Neuronal stem cell (in vitro differentiated cells): ENCODE data around the gene RALGDS.

Source experiments
- DNase-seq: peaks from one replicate; pipeline ENCODE4 v3.0.0-alpha.2; 2013; ENCODE audit warnings: low spot score
- H2AFZ ChIP-seq: one replicate; pipeline ENCODE4 v1.6.1; 2013; ENCODE audit warnings: mild to moderate bottlenecking, low read length, inconsistent platforms
- H2AK5ac ChIP-seq: 2 replicates; pipeline ENCODE4 v1.6.1; 2013; ENCODE audit warnings: low read depth, mild to moderate bottlenecking, inconsistent platforms, low read length, moderate library complexity, mixed read lengths
- H2BK120ac ChIP-seq: 2 replicates; pipeline ENCODE4 v1.6.1; 2013; ENCODE audit warnings: low read depth, mild to moderate bottlenecking, inconsistent platforms, low read length, moderate library complexity, mixed read lengths
- H2BK12ac ChIP-seq: one replicate; pipeline ENCODE4 v1.6.1; 2013; ENCODE audit warnings: low read length, inconsistent platforms
- H2BK15ac ChIP-seq: 2 replicates; pipeline ENCODE4 v1.6.1; 2013; ENCODE audit warnings: mild to moderate bottlenecking, low read length, inconsistent platforms, mixed read lengths
- H2BK5ac ChIP-seq: one replicate; pipeline ENCODE4 v1.6.1; 2013; ENCODE audit warnings: inconsistent platforms, mild to moderate bottlenecking, low read length, moderate library complexity
- H3K14ac ChIP-seq: one replicate; pipeline ENCODE4 v1.6.1; 2013; ENCODE audit warnings: low read length, inconsistent platforms
- H3K18ac ChIP-seq: 2 replicates; pipeline ENCODE4 v1.6.1; 2013; ENCODE audit warnings: low read length, inconsistent platforms
- H3K23ac ChIP-seq: 2 replicates; pipeline ENCODE4 v1.6.1; 2013; ENCODE audit warnings: low read depth, mild to moderate bottlenecking, mixed read lengths, low read length, inconsistent platforms; ENCODE audit not compliant: poor library complexity
- H3K27ac ChIP-seq: replicated peaks from 3 replicates; pipeline ENCODE4 v1.5.1; 2013; ENCODE audit warnings: low read length, inconsistent platforms
- H3K27me3 ChIP-seq, 3 experiments: 2 replicates each; pipeline ENCODE4 v1.6.1; 2013; ENCODE audit warnings: low read length in 3 of 3, mild to moderate bottlenecking in 2 of 3, inconsistent platforms in 1 of 3, low read depth in 1 of 3, mixed read lengths in 1 of 3, moderate library complexity in 1 of 3; ENCODE audit not compliant: control insufficient read depth in 3 of 3, insufficient read depth in 3 of 3
- H3K36me3 ChIP-seq, 2 donors: replicated peaks in 1 of 2; 2 replicates each; pipeline ENCODE4 v1.6.1; 2013; ENCODE audit warnings: low read length in 2 of 2; ENCODE audit not compliant: control insufficient read depth in 2 of 2, insufficient read depth in 2 of 2
- H3K4ac ChIP-seq: 2 replicates; pipeline ENCODE4 v1.6.1; 2013; ENCODE audit warnings: inconsistent platforms, mild to moderate bottlenecking, low read length, moderate library complexity
- H3K4me1 ChIP-seq, 2 donors: 1 replicate in 1 of 2; 2 replicates in 1 of 2; pipeline ENCODE4 v1.6.1; 2013; ENCODE audit warnings: low read length in 2 of 2, low read depth in 1 of 2; ENCODE audit not compliant: control insufficient read depth in 2 of 2, insufficient read depth in 1 of 2
- H3K4me2 ChIP-seq: one replicate; pipeline ENCODE4 v1.6.1; 2013; ENCODE audit warnings: mild to moderate bottlenecking, low read length, inconsistent platforms; ENCODE audit not compliant: insufficient read depth, poor library complexity, severe bottlenecking
- H3K4me3 ChIP-seq, 2 donors: 2 replicates each; pipeline ENCODE4 v1.5.1; 2013; ENCODE audit warnings: low read length in 2 of 2, mild to moderate bottlenecking in 2 of 2, inconsistent platforms in 1 of 2, moderate library complexity in 1 of 2
- H3K79me1 ChIP-seq: one replicate; pipeline ENCODE4 v1.6.1; 2013; ENCODE audit warnings: low read depth, mild to moderate bottlenecking, inconsistent platforms, low read length, moderate library complexity
- H3K9ac ChIP-seq: one replicate; pipeline ENCODE4 v1.6.1; 2013; ENCODE audit warnings: mild to moderate bottlenecking, low read depth, low read length, inconsistent platforms; ENCODE audit not compliant: poor library complexity
- H3K9me3 ChIP-seq, 2 donors: replicated peaks in 1 of 2; 2 replicates each; pipeline versions ENCODE3 to v1.6.1; 2013; ENCODE audit warnings: low read length in 2 of 2, mild to moderate bottlenecking in 2 of 2, inconsistent platforms in 1 of 2, low read depth in 1 of 2, mixed read lengths in 1 of 2, moderate library complexity in 1 of 2; ENCODE audit not compliant: control insufficient read depth in 2 of 2, insufficient read depth in 1 of 2
- H4K8ac ChIP-seq: one replicate; pipeline ENCODE4 v1.6.1; 2013; ENCODE audit warnings: low read depth, mild to moderate bottlenecking, inconsistent platforms, low read length, moderate library complexity
- H4K91ac ChIP-seq: one replicate; pipeline ENCODE4 v1.6.1; 2013; ENCODE audit warnings: low read length, low read depth, mild to moderate bottlenecking, inconsistent platforms; ENCODE audit not compliant: poor library complexity
- WGBS, 2 donors: extraction: QIAGEN DNeasy Blood & Tissue Kit; methylation state at CpG; one replicate each; pipeline ENCODE4 v1.1.7; 2013; ENCODE audit warnings: missing lambda C conversion rate in 2 of 2, mixed read lengths in 1 of 2; ENCODE audit not compliant: insufficient read length in 2 of 2, insufficient replicate concordance in 1 of 2; ENCODE audit errors: extremely low coverage in 2 of 2; 5-methylcytosine and 5-hydroxymethylcytosine counted together

RALGDS gene

DNA sequence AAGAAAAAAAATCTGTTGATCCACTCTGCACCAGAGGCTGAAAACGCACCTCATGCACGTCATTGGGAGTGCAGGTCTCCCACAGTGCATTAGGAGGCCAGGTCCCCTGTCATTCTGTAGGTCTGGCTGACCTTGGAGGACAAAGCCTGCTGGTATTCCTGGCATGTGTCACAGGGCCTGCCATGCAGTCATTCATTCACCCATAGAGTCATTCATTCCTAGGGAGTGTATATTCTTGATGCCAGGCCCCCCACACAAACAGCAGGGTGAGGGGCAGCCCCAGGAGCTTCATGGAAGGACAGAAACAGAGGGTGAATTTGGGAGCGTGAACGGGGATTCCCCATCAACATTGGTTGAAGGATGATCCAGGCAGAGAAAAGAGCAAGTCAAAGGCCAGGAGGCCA is 40.5 kb upstream of the RALGDS start:
- Histone ChIP-seq H3K4me1 (peaks cover 4 to 6% of the 10 kb centered on the region in 2 donors), H3K4ac (no peak overlapping the region), H4K8ac (no peak overlapping the region), H3K36me3 (no peaks in the 10 kb centered on the region), H2BK12ac (no peak overlapping the region), H3K14ac (no peak overlapping the region), H3K27ac (no peak overlapping the region), H3K23ac (no peak overlapping the region), H3K27me3 (peaks cover 0 to 38% (median 23%) of the 10 kb centered on the region in 3 experiments), H2BK120ac (no peak overlapping the region), H4K91ac (no peak overlapping the region), H2AK5ac (no peak overlapping the region), H3K9ac (no peak overlapping the region), H2BK15ac (no peak overlapping the region), H3K4me2 (no peak overlapping the region), H3K79me1 (peaks cover 1% of the 10 kb centered on the region), H3K4me3 (no peak overlapping the region), H3K18ac (no peak overlapping the region), H2AFZ (no peak overlapping the region), H3K9me3 (no peaks in the 10 kb centered on the region), H2BK5ac (no peak overlapping the region)
- no peak for DNase-seq
- WGBS, 2 donors: no CpG with 5 or more reads among the region's 4 CpGs

DNA sequence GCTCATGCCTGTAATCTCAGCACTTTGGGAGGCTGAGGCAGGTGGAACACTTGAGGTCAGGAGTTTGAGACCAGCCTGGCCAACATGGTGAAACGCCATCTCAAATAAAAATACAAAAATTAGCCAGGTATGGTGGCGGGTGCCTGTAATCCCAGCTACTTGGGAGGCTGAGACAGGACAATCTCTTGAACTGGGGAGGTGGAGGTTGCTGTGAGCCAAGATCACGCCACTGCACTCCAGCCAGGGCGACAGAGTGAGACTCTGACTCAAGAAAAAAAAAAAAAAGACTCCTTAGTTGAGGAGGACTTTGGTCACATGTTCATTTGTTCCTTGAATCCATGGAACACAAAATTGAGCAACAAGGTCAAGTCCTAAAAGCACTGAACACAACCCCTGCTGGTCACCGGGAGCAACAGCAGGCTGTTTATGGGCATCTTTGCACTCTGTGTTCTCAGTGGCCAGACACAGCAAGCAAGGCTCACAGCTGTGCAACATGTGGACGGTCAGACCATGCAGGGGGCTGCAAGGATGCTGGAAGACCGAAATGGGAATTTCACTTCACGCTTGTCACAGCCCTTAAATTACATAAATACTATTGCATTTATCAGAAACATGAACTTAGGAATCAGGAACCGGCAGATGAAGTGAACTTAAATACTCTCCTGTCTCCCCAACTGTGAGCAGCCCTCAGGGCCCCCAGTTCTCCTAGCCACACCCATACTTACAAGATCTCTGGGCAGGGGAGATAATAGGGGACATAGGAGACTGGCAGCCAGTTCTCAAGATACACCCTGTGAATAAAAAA is 39.9 kb upstream of the RALGDS start:
- H3K4me1 ChIP-seq: peaks cover 4 to 6% of the 10 kb centered on the region in 2 donors
- no peaks in the 10 kb centered on the region for H3K36me3 ChIP-seq
- H2BK15ac ChIP-seq: no peak overlapping the region
- H3K27me3 ChIP-seq: peaks cover 0 to 32% (median 23%) of the 10 kb centered on the region in 3 experiments
- no peak overlapping the region for H3K4me3 ChIP-seq
- H3K79me1 ChIP-seq: peaks cover 1% of the 10 kb centered on the region
- DNase-seq: no peak
- no peak overlapping the region for H3K14ac ChIP-seq
- no peaks in the 10 kb centered on the region for H3K9me3 ChIP-seq
- no peak overlapping the region for H4K91ac ChIP-seq
- H3K27ac ChIP-seq: no peak overlapping the region
- H3K4ac ChIP-seq: no peak overlapping the region
- H2BK12ac ChIP-seq: no peak overlapping the region
- no peak overlapping the region for H2AK5ac ChIP-seq
- no peak overlapping the region for H2AFZ ChIP-seq
- WGBS, 2 donors: no CpG with 5 or more reads among the region's 9 CpGs
- no peak overlapping the region for H2BK120ac ChIP-seq
- no peak overlapping the region for H3K4me2 ChIP-seq
- no peak overlapping the region for H3K9ac ChIP-seq
- H3K23ac ChIP-seq: no peak overlapping the region
- no peak overlapping the region for H2BK5ac ChIP-seq
- H3K18ac ChIP-seq: no peak overlapping the region
- H4K8ac ChIP-seq: no peak overlapping the region

DNA sequence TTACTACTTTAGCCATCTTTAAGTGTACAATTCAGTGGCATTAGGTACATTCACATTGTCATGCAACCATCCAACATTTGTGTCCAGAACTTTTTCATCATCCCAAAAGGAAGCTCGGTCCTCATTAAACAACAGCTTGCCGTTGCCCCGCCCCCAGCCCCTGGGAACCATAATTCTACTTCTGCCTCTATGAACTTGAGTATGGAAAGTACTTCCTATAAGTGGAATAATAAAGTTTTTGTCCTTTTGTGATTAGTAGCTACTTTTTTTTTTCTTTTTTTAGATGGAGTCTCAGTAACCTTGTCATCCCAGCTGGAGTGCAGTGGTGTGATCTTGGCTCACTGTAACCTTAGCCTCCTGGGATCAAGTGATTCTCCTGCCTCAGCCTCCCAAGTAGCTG is 37.7 kb upstream of the RALGDS start:
- Histone ChIP-seq H3K23ac (no peak overlapping the region), H4K8ac (no peak overlapping the region), H2BK15ac (no peak overlapping the region), H3K27me3 (peaks cover 0 to 14% (median 13%) of the 10 kb centered on the region in 3 experiments), H2BK5ac (no peak overlapping the region), H4K91ac (no peak overlapping the region), H2BK12ac (no peak overlapping the region), H3K9ac (no peak overlapping the region), H3K27ac (no peak overlapping the region), H3K4me3 (no peak overlapping the region), H2BK120ac (no peak overlapping the region), H3K9me3 (no peaks in the 10 kb centered on the region), H3K36me3 (no peaks in the 10 kb centered on the region), H3K14ac (no peak overlapping the region), H3K4ac (no peak overlapping the region), H3K4me2 (no peak overlapping the region), H2AFZ (no peak overlapping the region), H3K18ac (no peak overlapping the region), H2AK5ac (no peak overlapping the region), H3K79me1 (peaks cover 1% of the 10 kb centered on the region), H3K4me1 (peaks cover 0 to 4% of the 10 kb centered on the region in 2 donors)
- no peak for DNase-seq
- WGBS, 2 donors: no CpG with 5 or more reads among the region's 3 CpGs

DNA sequence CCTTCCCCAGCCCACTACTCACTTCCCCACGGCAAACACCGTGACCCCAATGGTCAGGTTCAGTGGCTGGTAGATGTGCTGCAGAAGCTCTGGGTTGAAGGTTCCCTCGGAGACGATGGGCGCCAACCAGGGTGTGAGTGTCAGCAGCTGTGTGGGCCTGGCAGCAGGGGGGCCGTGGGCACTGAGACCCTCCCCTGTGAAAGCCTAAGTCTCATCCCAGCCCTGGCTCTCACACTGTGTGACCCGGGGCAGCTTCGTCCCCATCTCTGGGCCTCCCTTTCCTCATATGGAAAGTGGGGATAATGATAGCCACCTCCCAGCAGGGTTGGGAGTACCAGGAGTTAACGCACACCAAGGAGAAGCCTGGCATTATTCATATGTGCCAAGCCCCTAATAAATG is 34.1 kb upstream of the RALGDS start:
- H2BK15ac ChIP-seq: no peak overlapping the region
- WGBS, 2 donors: no CpG with 5 or more reads among the region's 9 CpGs
- H4K8ac ChIP-seq: no peak overlapping the region

More for the DNA sequence above, 34.1 kb upstream of the RALGDS start:
- Histone ChIP-seq H3K36me3 (no peaks in the 10 kb centered on the region), H3K23ac (no peak overlapping the region), H3K27me3 (no peaks in the 10 kb centered on the region), H3K79me1 (no peaks in the 10 kb centered on the region), H2BK12ac (no peak overlapping the region), H3K4me1 (peaks cover 0 to 8% of the 10 kb centered on the region in 2 donors), H3K9ac (no peak overlapping the region), H3K9me3 (no peaks in the 10 kb centered on the region), H2AK5ac (no peak overlapping the region), H4K91ac (no peak overlapping the region), H3K4ac (no peak overlapping the region), H2BK5ac (no peak overlapping the region), H3K18ac (no peak overlapping the region), H2BK120ac (no peak overlapping the region), H3K4me2 (no peak overlapping the region), H3K27ac (no peak overlapping the region), H3K4me3 (no peak overlapping the region), H2AFZ (no peak overlapping the region), H3K14ac (no peak overlapping the region)
- no peak for DNase-seq
